Spleen (tissue), 11 donors: ENCODE data around the gene PRPF40A. TPM values are rescaled to one million over a fixed set of nuclear protein-coding genes. Genes with fewer than 3 reads are reported as not detected.
"Not testable (repeated sequence)": the region's sequence is repeated elsewhere in the genome, so short reads cannot be mapped to it uniquely, and the experiment has no call there.

ENCODE experiments used
- DNase-seq: peaks from one replicate; pipeline ENCODE4 v3.0.0-alpha.2; 2020
- H3K27ac ChIP-seq, 8 donors: fragments of 200-600 bp; sonication (generic) in 7 of 8; 1 replicate in 4 of 8; 2 replicates in 4 of 8; pipeline versions ENCODE4 v1.5.0 to v1.8.0; 2016 to 2021; ENCODE audit warnings: inconsistent platforms in 4 of 8, mild to moderate bottlenecking in 4 of 8, moderate library complexity in 1 of 8
- H3K27me3 ChIP-seq, 7 donors: fragments of 200-600 bp; sonication (generic) in 6 of 7; replicated peaks in 1 of 7; 1 replicate in 4 of 7; 2 replicates in 3 of 7; pipeline versions ENCODE4 v1.5.0 to v1.8.0; 2016 to 2021; ENCODE audit warnings: inconsistent platforms in 3 of 7, mild to moderate bottlenecking in 1 of 7
- H3K36me3 ChIP-seq, 6 donors: fragments of 200-600 bp; sonication (generic) in 5 of 6; 1 replicate in 4 of 6; 2 replicates in 2 of 6; pipeline versions ENCODE4 v1.5.0 to v1.8.0; 2016 to 2021; ENCODE audit warnings: inconsistent platforms in 2 of 6
- H3K4me1 ChIP-seq, 6 donors: fragments of 200-600 bp; sonication (generic) in 5 of 6; 1 replicate in 3 of 6; 2 replicates in 3 of 6; pipeline versions ENCODE4 v1.5.0 to v1.8.0; 2016 to 2021; ENCODE audit warnings: inconsistent platforms in 3 of 6
- H3K4me3 ChIP-seq, 8 donors: fragments of 200-600 bp; sonication (generic) in 7 of 8; 1 replicate in 4 of 8; 2 replicates in 4 of 8; pipeline versions ENCODE4 v1.5.0 to v1.8.0; 2016 to 2021; ENCODE audit warnings: inconsistent platforms in 4 of 8, mild to moderate bottlenecking in 4 of 8, moderate library complexity in 2 of 8
- H3K9me3 ChIP-seq, 8 donors: fragments of 200-600 bp; sonication (generic) in 7 of 8; 1 replicate in 4 of 8; 2 replicates in 4 of 8; pipeline versions ENCODE4 v1.5.0 to v1.8.0; 2016 to 2021; ENCODE audit warnings: inconsistent platforms in 4 of 8
- POLR2A ChIP-seq, 3 donors: fragments of 450-650 bp; IDR thresholded peaks; one replicate each; pipeline ENCODE4 v1.5.1; 2017; ENCODE audit warnings: antibody characterized with exemption in 3 of 3, mild to moderate bottlenecking in 1 of 3
- POLR2AphosphoS5 ChIP-seq, 3 donors: sonication (generic); formaldehyde crosslinking; IDR thresholded peaks; one replicate each; pipeline ENCODE4 v1.5.1; 2017; ENCODE audit warnings: antibody characterized with exemption in 3 of 3
- WGBS, 5 donors: extraction: QIAGEN DNeasy Blood & Tissue Kit in 3 of 5; methylation state at CpG; one replicate each; pipeline versions ENCODE4 v1.1.5 to v1.1.7; 2013 to 2018; 5-methylcytosine and 5-hydroxymethylcytosine counted together
- intact Hi-C: fragments of 100-400 bp; cut with DNase I; formaldehyde crosslinking; loops from one replicate; pipeline ENCODE4 v1.15.0; 2023; ENCODE audit warnings: low total_unique reads
- polyA plus RNA-seq, 3 donors: library from polyadenylated mRNA; stranded (reverse); fragments of 200-250 nt; gene quantifications; one replicate each; pipeline ENCODE4 v1.2.1, GENCODE V29; 2013
- total RNA-seq, 7 donors: library from RNA; depleted of rRNA in 3 of 7; stranded (reverse); fragments of >200 nt in 3 of 7; fragmentation: NEBNext Ultra II Directional in 4 of 7; extraction: Animal tissue kit (Norgen Biotek cat#: 25700) in 4 of 7; gene quantifications; one replicate each; pipeline versions ENCODE4 v1.1.0 to v1.2.1, GENCODE V29; 2016 to 2021
- TF ChIP-seq, protein P1 (sequence below), 11 experiments: fragments of 200-600 bp in 7 of 11; fragments of 450-650 bp in 4 of 11; sonication (generic) in 4 of 11; IDR thresholded peaks in 8 of 11; conservative IDR thresholded peaks in 3 of 11; 1 replicate in 7 of 11; 2 replicates in 4 of 11; pipeline versions ENCODE4 v1.4.0 to v1.8.0; 2016 to 2021; ENCODE audit warnings: antibody characterized with exemption in 11 of 11, inconsistent platforms in 4 of 11, mild to moderate bottlenecking in 1 of 11
- donor health status: healthy with polysubstance abuse.
- donor health status: DM: no; HTN: no; CAD: no; lungs with moderate emphysema.
- donor health status: DM: no; HTN: no; CAD: no.
- donor health status: Bipolar disorder and iron deficiency.
- donor health status: healthy.
- donor health status: DM: no; HTN: no; CAD: no.
- donor health status: DM: yes; HTN: yes; CAD: no.

The PRPF40A gene
- total and polyA plus RNA-seq, 10 donors, result 13.5 to 116 (median 86.7) TPM

DNA sequence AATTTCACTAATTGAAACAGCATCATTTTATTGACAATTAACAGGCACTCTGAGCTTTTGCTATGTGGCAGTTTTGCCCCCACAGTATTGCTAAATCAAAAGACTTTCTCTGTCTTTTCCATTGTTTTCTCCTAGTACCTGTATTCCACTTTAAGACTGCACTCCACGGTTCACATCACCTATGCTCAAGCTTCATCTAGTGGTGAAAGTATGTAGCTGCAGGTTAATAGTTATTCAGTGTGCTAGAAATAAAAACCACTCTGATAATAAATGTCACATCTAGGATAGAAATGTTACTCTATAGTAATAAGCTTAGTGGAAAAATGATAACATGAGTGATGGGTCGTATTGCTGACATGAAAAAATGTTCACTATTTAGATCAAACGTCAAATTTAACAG lies 25.7 kb upstream of the PRPF40A start:
- intact Hi-C loops, result loop anchor here (5.0 kb wide), 1 partner anchor 734 kb away; the partner anchor contains the start of gene RPRM
- peaks cover 0 to 15% (median 0%) of the 10 kb centered on the region in 6 donors for H3K4me1 ChIP-seq
- WGBS, 5 donors, result 67 to 74% (median 72%) methylated on average over 3 of the region's 3 CpGs
- TF ChIP-seq POLR2A (IDR thresholded peaks at IDR 0.05), result no peak
- TF ChIP-seq, protein P1, sequence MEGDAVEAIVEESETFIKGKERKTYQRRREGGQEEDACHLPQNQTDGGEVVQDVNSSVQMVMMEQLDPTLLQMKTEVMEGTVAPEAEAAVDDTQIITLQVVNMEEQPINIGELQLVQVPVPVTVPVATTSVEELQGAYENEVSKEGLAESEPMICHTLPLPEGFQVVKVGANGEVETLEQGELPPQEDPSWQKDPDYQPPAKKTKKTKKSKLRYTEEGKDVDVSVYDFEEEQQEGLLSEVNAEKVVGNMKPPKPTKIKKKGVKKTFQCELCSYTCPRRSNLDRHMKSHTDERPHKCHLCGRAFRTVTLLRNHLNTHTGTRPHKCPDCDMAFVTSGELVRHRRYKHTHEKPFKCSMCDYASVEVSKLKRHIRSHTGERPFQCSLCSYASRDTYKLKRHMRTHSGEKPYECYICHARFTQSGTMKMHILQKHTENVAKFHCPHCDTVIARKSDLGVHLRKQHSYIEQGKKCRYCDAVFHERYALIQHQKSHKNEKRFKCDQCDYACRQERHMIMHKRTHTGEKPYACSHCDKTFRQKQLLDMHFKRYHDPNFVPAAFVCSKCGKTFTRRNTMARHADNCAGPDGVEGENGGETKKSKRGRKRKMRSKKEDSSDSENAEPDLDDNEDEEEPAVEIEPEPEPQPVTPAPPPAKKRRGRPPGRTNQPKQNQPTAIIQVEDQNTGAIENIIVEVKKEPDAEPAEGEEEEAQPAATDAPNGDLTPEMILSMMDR (IDR thresholded peaks at IDR 0.05 in 8 of 11, conservative IDR thresholded peaks at IDR 0.05 in 3 of 11), result peak in 5 of 11 experiments; percentile 20 to 41 (median 28)
- no peak for DNase-seq
- peaks cover 0 to 2% (median 0%) of the 10 kb centered on the region in 8 donors for H3K9me3 ChIP-seq
- no peaks in the 10 kb centered on the region for H3K27me3 ChIP-seq
- no peak overlapping the region for H3K4me3 ChIP-seq
- no peak overlapping the region for H3K27ac ChIP-seq
- peaks cover 0 to 62% (median 12%) of the 10 kb centered on the region in 6 donors for H3K36me3 ChIP-seq

DNA sequence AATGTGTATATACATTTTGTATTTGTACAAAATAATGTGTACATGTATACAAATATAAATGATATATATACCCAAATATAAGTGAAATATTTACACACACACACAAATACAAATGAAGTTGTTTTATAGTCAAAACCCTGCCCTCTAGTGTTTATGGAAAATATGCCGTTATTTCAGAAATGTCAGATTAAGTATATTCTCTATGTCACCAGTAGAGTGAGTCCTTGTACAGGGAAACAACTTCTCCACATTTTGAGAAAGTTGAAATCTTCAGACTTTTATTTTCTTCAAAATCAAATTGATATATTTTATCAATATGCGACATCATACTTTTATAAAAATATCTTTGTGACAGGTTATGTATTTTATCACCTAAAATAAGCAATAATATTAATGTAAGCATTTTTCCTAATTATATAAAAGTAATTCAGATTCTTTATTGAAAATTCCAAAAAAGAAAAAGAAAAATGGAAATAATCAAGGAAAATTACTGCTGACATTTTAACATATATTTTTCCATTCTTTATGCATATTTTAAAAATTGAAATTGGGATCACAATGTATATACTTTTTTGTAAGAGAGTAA lies 23.6 kb upstream of the PRPF40A start:
- intact Hi-C loops, result loop anchor here (5.0 kb wide), 1 partner anchor 736 kb away; the partner anchor contains the start of gene RPRM
- TF ChIP-seq, protein P1 (IDR thresholded peaks at IDR 0.05 in 8 of 11, conservative IDR thresholded peaks at IDR 0.05 in 3 of 11), result peak; percentile 50 to 91 (median 74)
- TF ChIP-seq POLR2AphosphoS5 (IDR thresholded peaks at IDR 0.05), result no peak
- peaks cover 0 to 33% (median 9%) of the 10 kb centered on the region in 6 donors for H3K4me1 ChIP-seq
- no peaks in the 10 kb centered on the region for H3K27me3 ChIP-seq
- no peak overlapping the region for H3K27ac ChIP-seq
- no peak for DNase-seq
- peaks cover 0 to 65% (median 16%) of the 10 kb centered on the region in 6 donors for H3K36me3 ChIP-seq
- H3K9me3 ChIP-seq, result peaks cover 0 to 2% (median 0%) of the 10 kb centered on the region in 8 donors
- H3K4me3 ChIP-seq, result no peak overlapping the region
- WGBS, 5 donors, result 31 to 36% (median 33%) methylated on average over 2 of the region's 2 CpGs

DNA sequence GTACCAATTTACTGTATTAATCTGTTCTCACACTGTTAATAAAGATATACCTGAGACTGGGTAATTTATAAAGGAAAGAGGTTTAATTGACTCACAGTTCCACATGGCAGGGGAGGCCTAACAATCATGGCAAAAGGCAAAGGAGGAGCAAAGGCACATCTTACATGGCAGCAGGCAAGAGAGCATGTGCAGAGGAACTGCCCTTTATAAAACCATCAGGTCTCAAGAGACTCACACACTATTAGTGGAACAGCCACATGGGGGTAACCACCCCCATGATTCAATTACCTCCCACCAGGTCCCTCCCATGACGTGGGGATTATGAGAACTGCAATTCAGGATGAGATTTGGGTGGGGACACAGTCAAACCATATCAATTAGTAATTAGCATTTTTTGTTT lies 22.4 kb upstream of the PRPF40A start:
- H3K4me3 ChIP-seq, DNase-seq, H3K9me3 ChIP-seq, H3K27ac ChIP-seq, H3K27me3 ChIP-seq: not testable (repeated sequence)
- Histone ChIP-seq H3K4me1 (peaks cover 0 to 39% (median 12%) of the 10 kb centered on the region in 6 donors), H3K36me3 (peaks cover 0 to 59% (median 16%) of the 10 kb centered on the region in 6 donors)
- intact Hi-C loops, result loop anchor here (5.0 kb wide), 1 partner anchor 738 kb away; the partner anchor contains the start of gene RPRM
- WGBS, 5 donors, result 86 to 100% (median 95%) methylated on average over 1 of the region's 1 CpG

DNA sequence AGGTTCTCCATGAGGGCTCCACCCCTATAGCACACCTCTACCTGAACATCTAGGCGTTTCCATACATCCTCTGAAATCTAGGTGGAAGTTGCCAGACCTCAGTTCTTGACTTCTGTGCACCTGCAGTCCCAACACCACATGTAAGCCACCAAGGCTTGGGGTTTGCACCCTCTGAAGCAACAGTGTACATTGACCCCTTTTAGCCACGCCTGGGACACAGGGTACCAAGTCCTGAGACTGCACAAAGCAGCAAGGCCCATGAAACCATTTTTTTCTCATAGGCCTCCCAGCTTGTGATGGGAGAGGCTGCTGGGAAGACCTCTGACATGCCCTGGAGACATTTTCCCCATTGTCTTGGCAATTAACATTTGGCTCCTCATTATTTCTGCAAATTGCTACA lies 21.2 kb upstream of the PRPF40A start:
- Histone ChIP-seq H3K4me3 (no peak overlapping the region), H3K9me3 (peaks cover 0 to 2% (median 0%) of the 10 kb centered on the region in 8 donors), H3K4me1 (peaks cover 0 to 49% (median 12%) of the 10 kb centered on the region in 6 donors), H3K27ac (no peak overlapping the region), H3K36me3 (peaks cover 0 to 52% (median 16%) of the 10 kb centered on the region in 6 donors), H3K27me3 (no peaks in the 10 kb centered on the region)
- DNase-seq, result no peak
- intact Hi-C loops, result no loop called here
- WGBS, 5 donors, result 89 to 100% (median 93%) methylated on average over 2 of the region's 2 CpGs
- TF ChIP-seq POLR2A (IDR thresholded peaks at IDR 0.05) (no peak), POLR2AphosphoS5 (IDR thresholded peaks at IDR 0.05) (no peak)
- TF ChIP-seq, protein P1 (IDR thresholded peaks at IDR 0.05 in 8 of 11, conservative IDR thresholded peaks at IDR 0.05 in 3 of 11), result no peak

DNA sequence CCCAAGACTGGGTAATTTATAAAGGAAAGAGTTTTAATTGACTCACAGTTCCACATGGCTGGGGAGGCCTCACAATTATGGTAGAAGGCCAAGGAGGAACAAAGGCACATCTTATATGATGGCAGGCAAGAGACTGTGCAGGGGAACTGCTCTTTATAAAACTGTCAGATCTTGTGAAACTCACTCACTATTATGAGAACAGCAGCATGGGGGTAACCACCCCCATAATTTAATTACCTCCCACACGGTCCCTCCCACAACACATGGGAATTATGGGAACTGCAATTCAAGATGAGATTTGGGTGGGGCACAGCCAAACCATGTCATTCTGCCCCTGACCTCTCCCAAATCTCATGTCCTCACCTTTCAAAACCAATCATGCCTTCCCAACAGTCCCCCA lies 20.2 kb upstream of the PRPF40A start:
- Histone ChIP-seq H3K27ac (peak overlapping the region in 1 of 8 donors; percentile 4), H3K4me1 (peaks cover 0 to 42% (median 12%) of the 10 kb centered on the region in 6 donors), H3K36me3 (peaks cover 0 to 52% (median 16%) of the 10 kb centered on the region in 6 donors)
- DNase-seq, H3K27me3 ChIP-seq, H3K9me3 ChIP-seq, intact Hi-C loops, H3K4me3 ChIP-seq: not testable (repeated sequence)
- 85 to 100% (median 89%) methylated on average over 1 of the region's 1 CpG for WGBS, 5 donors
